HG02588 (cell line): ENCODE measurements around the gene VPS35L.

Experiments used
- ATAC-seq: cut with Tn5 transposase; IDR thresholded peaks from one replicate; pipeline ENCODE4 v1.9.1; 2021; ENCODE audit warnings: mild to moderate bottlenecking, moderate library complexity; ENCODE audit not compliant: unreplicated experiment

Gene VPS35L

DNA sequence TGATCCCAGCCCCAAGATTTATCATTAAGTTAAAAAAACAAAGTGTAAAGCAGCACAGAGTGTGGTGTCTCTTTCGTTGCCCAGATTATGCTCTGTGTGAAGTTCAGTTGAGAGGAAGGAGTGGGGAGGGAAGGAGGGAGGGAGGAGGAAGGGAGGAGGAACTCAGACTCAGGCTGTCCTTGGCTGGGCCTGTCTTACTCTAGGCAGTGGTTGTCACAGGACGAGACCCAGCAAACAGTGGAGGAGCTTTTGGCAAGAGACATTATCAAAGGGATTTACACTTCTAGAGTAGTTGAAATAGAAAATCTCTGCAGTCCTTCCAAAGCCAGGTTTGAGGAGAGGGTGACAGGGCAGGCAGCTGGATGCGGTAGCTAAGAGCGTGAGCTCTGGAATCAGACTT lies 134.7 kb downstream of the VPS35L start:
- no peak for ATAC-seq

DNA sequence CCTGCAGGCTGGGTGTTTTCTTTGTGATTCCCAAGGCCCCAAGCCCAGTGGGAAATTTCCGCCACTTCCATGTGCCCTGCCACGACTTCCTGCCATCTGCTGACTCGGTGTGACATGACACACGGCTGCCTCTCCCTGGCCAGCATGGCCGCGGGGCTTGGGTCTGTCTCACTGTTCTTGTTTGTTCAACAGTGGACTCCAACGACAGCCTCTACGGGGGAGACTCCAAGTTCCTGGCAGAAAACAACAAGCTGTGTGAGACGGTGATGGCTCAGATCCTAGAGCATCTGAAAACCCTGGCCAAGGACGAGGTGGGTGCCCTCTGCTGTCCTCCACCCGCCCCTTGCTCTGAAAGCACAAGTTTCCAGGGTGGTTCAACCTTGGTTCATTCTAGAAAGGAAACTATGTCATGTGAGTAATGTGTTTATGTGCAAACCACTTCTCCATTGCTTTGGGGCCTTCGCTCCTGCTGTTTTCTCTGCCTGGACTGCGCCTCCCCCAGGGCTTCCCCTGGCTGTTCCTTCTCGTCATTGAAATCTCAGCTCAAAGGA lies 135.7 kb downstream of the VPS35L start:
- ATAC-seq, result no peak

- no peak for ATAC-seq
Measured at GRCh38 chr16:19694989-19695388, 139.5 kb downstream of the VPS35L start.

- no peak for ATAC-seq
Measured at GRCh38 chr16:19696328-19696727, 140.8 kb downstream of the VPS35L start.

DNA sequence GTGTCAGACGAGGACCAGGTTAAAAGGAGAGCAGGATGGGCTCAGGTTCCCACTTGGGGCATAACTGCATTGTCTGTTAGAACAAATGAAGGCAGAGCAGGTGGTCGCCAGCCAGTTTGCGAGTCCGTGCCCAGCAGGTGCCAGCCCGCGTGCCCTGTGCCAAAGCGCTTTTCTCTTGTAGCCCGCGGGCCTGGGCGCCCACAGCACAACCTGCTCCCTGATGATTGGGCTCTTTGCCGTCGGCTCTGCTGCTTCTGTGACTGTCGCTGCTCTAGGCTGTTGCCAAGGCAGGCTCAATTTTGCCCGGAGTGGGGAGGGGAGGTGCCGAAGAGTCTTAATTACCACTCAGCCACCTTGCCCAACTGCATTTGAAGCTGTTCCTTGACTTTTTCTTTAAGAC lies 141.5 kb downstream of the VPS35L start:
- no peak for ATAC-seq

DNA sequence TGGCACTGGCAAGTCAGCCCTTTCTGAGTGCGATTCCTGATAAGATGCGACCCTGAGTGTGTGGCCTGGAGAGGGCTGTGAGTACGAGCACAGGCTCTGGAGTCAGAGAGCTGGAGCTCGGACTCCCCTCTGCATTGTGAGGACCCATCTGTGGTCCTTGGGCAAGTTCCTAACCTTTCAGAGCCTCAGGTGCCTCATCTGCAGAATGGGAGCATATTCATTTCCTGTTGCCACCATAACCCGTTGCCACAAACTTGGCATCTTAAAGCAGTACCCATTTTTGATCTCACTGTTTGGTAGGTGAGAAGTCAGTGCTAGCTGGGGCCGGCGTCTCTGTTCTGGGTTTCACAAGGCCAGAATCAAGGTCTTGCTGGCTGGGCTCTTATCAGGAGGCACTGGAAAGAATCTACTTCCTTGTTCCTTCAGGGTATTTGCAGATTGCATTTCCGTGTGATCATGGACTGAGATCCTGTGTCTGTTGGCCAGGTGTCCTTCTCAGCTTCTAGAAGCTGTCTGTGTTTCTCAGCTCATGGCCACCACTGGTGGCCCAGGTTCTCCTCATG lies 142.3 kb downstream of the VPS35L start:
- ATAC-seq, result no peak

GRCh38 chr16:19698480-19699465 lies 143.3 kb downstream of the VPS35L start:
- ATAC-seq, result no peak

DNA sequence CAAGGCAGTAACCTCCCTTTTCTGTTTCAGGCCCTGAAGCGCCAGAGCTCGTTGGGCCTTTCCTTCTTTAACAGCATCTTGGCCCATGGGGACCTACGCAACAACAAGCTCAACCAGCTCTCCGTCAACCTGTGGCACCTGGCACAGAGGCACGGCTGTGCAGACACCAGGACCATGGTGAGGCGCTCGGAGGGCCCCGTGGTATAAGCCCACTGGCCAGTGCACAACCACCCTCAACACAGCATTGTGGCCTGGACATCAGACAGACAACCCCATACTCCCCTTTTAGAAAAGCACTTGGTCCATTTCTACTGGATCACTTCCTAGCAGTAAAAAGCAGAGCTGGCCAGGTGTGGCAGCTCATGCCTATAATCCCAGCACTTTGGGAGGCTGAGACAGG lies 144.0 kb downstream of the VPS35L start:
- ATAC-seq, result no peak

DNA sequence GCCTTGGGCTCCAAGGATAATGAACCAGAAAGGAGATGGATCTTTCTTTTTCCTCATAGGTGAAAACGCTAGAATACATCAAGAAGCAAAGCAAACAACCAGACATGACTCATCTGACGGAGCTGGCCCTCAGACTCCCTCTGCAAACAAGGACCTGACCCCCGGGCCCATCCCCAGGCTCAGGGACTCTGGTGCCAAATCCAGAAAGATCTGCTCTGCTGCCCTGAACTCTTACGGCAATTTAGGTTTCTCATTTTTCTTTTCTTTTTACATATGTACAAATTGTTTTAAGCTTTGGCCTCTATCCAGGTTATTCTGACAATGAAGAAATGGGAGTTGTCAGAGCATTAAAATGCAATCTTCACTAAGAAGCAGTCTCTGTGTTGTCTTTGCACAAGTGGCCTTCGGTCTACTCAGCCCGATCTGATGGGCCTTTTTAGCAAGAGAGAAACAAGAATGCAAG lies 144.8 kb downstream of the VPS35L start:
- no peak for ATAC-seq

- ATAC-seq, result no peak
Measured at GRCh38 chr16:19701091-19701490, 145.6 kb downstream of the VPS35L start.

DNA sequence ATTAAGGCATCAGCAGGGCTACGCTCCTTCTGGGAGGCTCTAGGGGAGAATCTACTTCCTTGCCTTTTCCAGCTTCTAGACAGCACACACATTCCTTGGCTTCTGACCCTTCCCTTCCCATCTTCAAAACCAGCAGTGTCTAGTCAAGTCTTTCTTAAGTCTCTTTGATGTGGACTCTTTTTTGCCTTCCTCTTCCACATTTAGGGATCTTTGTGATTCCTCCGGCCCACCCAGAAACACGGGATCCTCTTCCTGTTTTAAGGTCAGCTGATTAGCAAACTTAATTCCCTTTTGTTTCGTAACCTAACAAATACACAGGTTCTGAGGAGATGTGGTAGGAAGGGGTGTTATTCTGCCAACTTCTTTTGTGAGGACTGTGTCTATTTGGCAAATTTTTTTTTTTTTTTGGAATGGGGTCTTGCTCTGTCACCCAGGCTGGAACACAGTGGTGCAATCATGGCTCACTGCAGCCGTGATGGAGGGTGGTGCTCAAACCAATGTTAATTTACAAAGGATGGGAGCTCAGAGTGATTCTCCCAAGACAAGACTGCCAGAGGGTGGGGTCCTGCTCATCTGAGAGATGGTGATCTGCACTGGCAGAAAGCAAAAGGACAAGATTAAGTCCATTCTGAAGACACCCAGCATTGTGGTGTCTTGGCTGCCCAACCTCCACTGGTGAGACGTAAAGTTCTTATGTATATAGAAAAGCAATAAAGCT lies 147.8 kb downstream of the VPS35L start:
- no peak for ATAC-seq

DNA sequence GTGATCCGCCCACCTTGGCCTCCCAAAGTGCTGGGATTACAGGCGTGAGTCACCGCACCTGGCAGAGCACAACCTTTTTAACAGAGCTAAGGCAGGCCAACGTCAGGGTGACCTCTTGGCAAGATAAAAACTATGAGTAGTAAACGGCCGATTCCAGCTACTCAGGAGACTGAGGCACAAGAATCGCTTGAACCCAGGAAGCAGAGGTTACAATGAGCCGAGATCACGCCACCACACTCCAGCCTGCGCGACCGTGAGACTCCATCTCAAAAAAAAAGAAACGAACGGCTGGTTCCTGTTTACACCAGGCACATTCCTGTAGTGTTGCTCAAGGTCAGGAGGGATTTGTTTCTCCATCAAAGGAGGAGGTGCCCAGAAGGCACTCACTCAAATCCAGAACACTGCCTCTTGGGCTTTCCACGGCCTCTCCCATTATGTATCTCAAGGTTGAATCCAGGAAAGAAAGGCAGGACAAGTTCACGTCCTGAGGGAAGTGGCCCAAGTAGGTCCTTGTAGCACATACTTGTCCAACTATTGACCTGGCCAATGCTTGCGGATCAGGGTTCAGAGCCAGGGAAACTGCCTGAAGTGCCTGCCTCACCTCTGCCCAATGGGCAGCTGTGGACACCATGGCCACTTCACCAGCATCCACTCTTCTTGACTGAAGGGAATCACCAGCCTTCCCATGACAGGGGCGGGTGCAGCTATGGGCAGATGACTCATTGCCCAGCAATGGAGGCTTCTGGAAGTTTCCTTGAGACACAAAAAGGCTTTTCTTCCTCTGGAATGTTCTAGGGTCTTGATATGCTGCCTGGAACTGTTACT lies 149.0 kb downstream of the VPS35L start:
- ATAC-seq, result no peak

DNA sequence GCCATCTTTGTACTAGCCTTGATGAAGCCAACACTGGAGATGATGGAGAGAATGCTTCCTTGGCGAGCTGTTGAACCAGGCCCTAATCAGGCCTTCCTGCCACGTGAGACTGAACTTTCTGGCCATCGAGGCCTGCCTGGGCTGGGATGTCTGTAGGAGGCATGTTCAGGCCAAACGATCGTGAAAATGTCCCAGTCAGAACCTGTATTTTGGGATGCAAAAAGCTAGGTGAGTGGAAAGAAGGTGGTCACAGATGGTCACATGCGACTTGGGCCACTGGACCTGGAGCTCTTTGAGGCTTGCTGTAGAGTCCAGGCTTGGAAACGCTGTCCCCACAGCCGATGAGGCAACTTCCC lies 149.6 kb downstream of the VPS35L start:
- no peak for ATAC-seq

DNA sequence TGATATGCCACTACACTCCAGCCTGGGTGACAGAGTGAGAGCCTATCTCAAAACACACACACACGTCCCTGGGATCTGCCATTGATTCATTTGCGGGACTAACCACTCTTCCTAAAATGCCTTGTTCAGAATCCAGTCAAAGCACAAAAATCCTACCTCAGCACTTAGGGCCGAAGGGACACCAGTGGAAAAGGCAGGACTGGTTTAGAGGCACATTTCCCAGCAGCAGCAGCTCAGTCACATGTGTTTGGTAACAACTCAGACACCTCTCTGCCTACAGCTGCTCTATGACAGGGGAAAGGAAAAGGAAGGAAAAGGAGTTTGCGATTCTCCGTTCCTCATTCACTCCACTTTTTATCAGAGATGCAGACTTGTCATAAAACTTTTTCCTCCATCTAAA lies 150.3 kb downstream of the VPS35L start:
- ATAC-seq, result no peak

- no peak for ATAC-seq
Measured at GRCh38 chr16:19706846-19707245, 151.3 kb downstream of the VPS35L start.

- ATAC-seq, result no peak
Measured at GRCh38 chr16:19707569-19708295, 152.2 kb downstream of the VPS35L start.

DNA sequence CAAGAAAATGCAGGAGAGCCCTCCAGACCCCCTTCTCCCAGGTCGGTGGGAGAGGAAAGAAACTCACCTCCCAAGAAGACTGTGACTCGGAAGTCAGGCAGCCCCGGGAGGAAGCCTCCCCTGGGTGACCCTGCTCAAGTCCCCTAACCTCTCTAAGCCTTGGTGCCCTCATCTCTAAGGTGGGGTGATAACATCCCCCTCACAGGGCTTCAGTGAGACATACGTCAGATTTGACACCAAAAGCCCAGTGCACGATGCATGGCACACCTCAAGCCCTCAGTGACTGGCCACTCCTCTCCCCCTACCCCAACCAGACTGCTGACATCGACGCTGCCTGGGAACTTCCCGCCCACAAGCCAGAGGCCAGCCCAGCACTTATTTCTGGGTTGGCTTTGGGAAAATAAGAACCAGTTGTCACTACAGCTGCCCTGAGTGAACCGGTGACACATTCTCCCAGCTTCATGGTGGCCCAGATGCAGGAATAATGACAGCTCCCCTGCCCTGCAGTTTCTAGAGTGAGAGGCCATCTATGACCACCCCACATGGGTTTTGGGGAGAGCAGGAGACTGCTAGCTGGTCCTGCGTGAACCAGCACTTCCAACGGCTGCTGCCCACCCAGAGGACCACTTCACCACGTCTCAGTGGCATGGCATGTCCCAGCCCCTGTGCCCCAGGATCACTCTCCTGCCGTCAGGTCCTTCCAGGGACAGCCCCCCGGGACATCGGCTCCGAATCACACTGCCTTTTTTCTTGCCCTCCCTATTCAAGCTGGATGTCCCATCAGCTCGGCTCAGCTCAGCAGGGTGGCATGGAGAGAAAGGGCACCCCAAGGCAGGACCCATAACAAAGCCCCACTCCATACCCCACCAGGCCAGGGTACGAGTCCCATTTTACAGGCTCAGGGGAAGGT lies 153.0 kb downstream of the VPS35L start:
- ATAC-seq, result no peak

GRCh38 chr16:19709381-19710136 lies 154.1 kb downstream of the VPS35L start:
- ATAC-seq, result no peak
